ENCODE measurements around the gene LRRC26.

DNA sequence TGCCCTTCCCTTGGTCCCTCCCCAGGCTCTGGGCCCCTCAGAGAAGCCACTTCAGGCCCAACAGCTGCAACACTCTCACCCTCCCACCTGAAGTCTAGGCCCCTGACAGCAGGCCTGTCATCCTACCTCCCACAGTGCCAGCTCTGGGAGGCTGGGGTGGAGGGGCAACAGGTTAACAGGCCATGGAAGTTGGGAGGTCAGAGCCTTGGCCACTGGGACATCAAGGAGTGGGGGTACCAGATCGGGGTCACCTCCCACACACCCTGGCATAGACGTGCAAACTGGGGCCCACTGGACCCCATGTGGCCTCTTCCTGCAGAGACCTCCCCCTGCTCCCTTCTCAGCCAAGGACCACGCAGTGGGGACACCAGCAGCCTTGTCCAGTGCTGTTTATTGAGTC is 21.4 kb upstream of the LRRC26 start:
- no peak for TF ChIP-seq POLR2A (IDR thresholded peaks at IDR 0.05; ENCODE audit: low read length)
- TF ChIP-seq GATA1 (IDR thresholded peaks at IDR 0.05; ENCODE audit: low read depth, low read length) = no peak

Data from erythroblast (primary cell).